ENCODE results near the gene SPNS2. TPM values are rescaled to one million over a fixed set of nuclear protein-coding genes. Genes with fewer than 3 reads are reported as not detected.

Gene SPNS2
- total RNA-seq, 1 donor from 2014 or later, result 0.47 TPM

- intact Hi-C loops (cut with micrococcal nuclease), result no loop called here
Observed at GRCh38 chr17:4584917-4585637, 86.4 kb downstream of the SPNS2 start.

GRCh38 chr17:4585638-4585994, 86.9 kb downstream of the SPNS2 start:
- intact Hi-C loops (cut with micrococcal nuclease), result no loop called here

- intact Hi-C loops (cut with micrococcal nuclease), result no loop called here
Observed at GRCh38 chr17:4586043-4586442, 87.4 kb downstream of the SPNS2 start.

- intact Hi-C loops (cut with micrococcal nuclease), result no loop called here
Observed at GRCh38 chr17:4587195-4587594, 88.5 kb downstream of the SPNS2 start.

GRCh38 chr17:4587803-4588202, 89.1 kb downstream of the SPNS2 start:
- intact Hi-C loops (cut with micrococcal nuclease), result no loop called here

GRCh38 chr17:4588391-4588790, 89.7 kb downstream of the SPNS2 start:
- intact Hi-C loops (cut with micrococcal nuclease), result no loop called here

Other genes starting within 250 kb of the SPNS2 start
- gene ANKFY1, start 234.9 kb upstream of the SPNS2 start, total RNA-seq, result 85.3 and 90.9 TPM in 2 replicates
- 71.6 and 73.3 TPM in 2 replicates for gene UBE2G1, start 132.2 kb upstream of the SPNS2 start, total RNA-seq
- gene SPNS3, start 64.9 kb upstream of the SPNS2 start, total RNA-seq, result 5.3 and 6.6 TPM in 2 replicates
- 87.3 and 90.1 TPM in 2 replicates for gene MYBBP1A, start 56.5 kb downstream of the SPNS2 start, total RNA-seq
- gene GGT6, start 61.7 kb downstream of the SPNS2 start, total RNA-seq, result not detected in 2 replicates
- gene SMTNL2, start 85.6 kb downstream of the SPNS2 start, total RNA-seq, result not detected in 2 replicates
- not detected in 2 replicates for gene ALOX15, start 142.8 kb downstream of the SPNS2 start, total RNA-seq
- gene PELP1, start 205.3 kb downstream of the SPNS2 start, total RNA-seq, result 89.6 and 92.0 TPM in 2 replicates
- gene ARRB2, start 211.8 kb downstream of the SPNS2 start, total RNA-seq, result 335 and 345 TPM in 2 replicates
- 20.3 and 22.6 TPM in 2 replicates for gene MED11, start 232.5 kb downstream of the SPNS2 start, total RNA-seq
- 0.10 and 0.12 TPM in 2 replicates for gene ZMYND15, start 241.0 kb downstream of the SPNS2 start, total RNA-seq
- gene CXCL16, start 241.0 kb downstream of the SPNS2 start, total RNA-seq, result 3.3 and 4.4 TPM in 2 replicates